NCI-H748 (cell line): Measurements from ENCODE around the gene ARHGAP22.

ENCODE experiments used
- DNase-seq: peaks from one replicate; lab custom pipeline; 2025; ENCODE audit not compliant: unreplicated experiment; lab: John Stamatoyannopoulos, UW

ARHGAP22 gene

GRCh38 chr10:48400129-48400849 is 204.6 kb downstream of the ARHGAP22 start:
- DNase-seq: no peak

- no peak for DNase-seq
Observed at GRCh38 chr10:48399551-48399950, 205.3 kb downstream of the ARHGAP22 start.

- DNase-seq: no peak
Observed at GRCh38 chr10:48399056-48399541, 205.8 kb downstream of the ARHGAP22 start.

- DNase-seq: no peak
Observed at GRCh38 chr10:48398261-48398660, 206.6 kb downstream of the ARHGAP22 start.
